Lower lobe of right lung (tissue), 2 donors: ENCODE data around the gene PTPRN2. TPM values are rescaled to one million over a fixed set of nuclear protein-coding genes. Genes with fewer than 3 reads are reported as not detected.

ENCODE experiments used
- ATAC-seq, 2 donors: fragments of 200-7000 bp; cut with Tn5 transposase; one replicate each; pipeline ENCODE4 v1.9.1; 2020 to 2022; ENCODE audit warnings: mild to moderate bottlenecking in 2 of 2, moderate library complexity in 2 of 2
- DNase-seq: peaks from one replicate; pipeline ENCODE4 v3.0.0-alpha.2; 2020
- H3K27ac ChIP-seq: fragments of 200-600 bp; one replicate; pipeline ENCODE4 v1.8.0; 2022
- H3K27me3 ChIP-seq: fragments of 200-600 bp; one replicate; pipeline ENCODE4 v1.8.0; 2022; ENCODE audit warnings: low read depth
- H3K36me3 ChIP-seq: fragments of 200-600 bp; one replicate; pipeline ENCODE4 v1.8.0; 2022; ENCODE audit warnings: mild to moderate bottlenecking
- H3K4me1 ChIP-seq: fragments of 200-600 bp; one replicate; pipeline ENCODE4 v1.8.0; 2022
- H3K4me3 ChIP-seq: fragments of 200-600 bp; one replicate; pipeline ENCODE4 v1.8.0; 2022; ENCODE audit warnings: mild to moderate bottlenecking
- H3K9me3 ChIP-seq: fragments of 200-600 bp; one replicate; pipeline ENCODE4 v1.8.0; 2022
- CTCF ChIP-seq: fragments of 200-600 bp; IDR thresholded peaks from one replicate; pipeline ENCODE4 v1.8.0; 2022; ENCODE audit warnings: antibody characterized with exemption, mild to moderate bottlenecking
- intact Hi-C: fragments of 100-400 bp; cut with DNase I; formaldehyde crosslinking; loops from one replicate; pipeline ENCODE4 v1.11.0; 2022
- total RNA-seq: library from RNA; stranded (reverse); fragmentation: NEBNext Ultra II Directional; extraction: Animal tissue kit (Norgen Biotek cat#: 25700); gene quantifications from one replicate; pipeline ENCODE4 v1.2.1, GENCODE V29; 2021
- donor health status: DM: no; HTN: yes; CAD: no; lungs with severe emphysema.

PTPRN2 gene
- total RNA-seq, 1 donor from 2014 or later = 6.8 TPM

GRCh38 chr7:158026636-158027265 lies 560.9 kb downstream of the PTPRN2 start:
- ATAC-seq = no peak
- no peaks in the 10 kb centered on the region for H3K4me1 ChIP-seq
- H3K36me3 ChIP-seq = no peaks in the 10 kb centered on the region
- H3K27ac ChIP-seq = no peak overlapping the region
- H3K4me3 ChIP-seq = no peak overlapping the region
- H3K9me3 ChIP-seq = no peaks in the 10 kb centered on the region
- no peak for TF ChIP-seq CTCF
- no peaks in the 10 kb centered on the region for H3K27me3 ChIP-seq
- intact Hi-C loops = no loop called here
- DNase-seq = no peak

- no peak for TF ChIP-seq CTCF
- Histone ChIP-seq H3K36me3 (no peaks in the 10 kb centered on the region), H3K27ac (no peak overlapping the region), H3K4me1 (no peaks in the 10 kb centered on the region), H3K9me3 (no peaks in the 10 kb centered on the region), H3K27me3 (no peaks in the 10 kb centered on the region), H3K4me3 (no peak overlapping the region)
- no peak for ATAC-seq
- intact Hi-C loops = no loop called here
- DNase-seq = no peak
Measured at GRCh38 chr7:158025686-158026600, 561.7 kb downstream of the PTPRN2 start.

- Histone ChIP-seq H3K4me1 (no peaks in the 10 kb centered on the region), H3K9me3 (no peaks in the 10 kb centered on the region), H3K27ac (no peak overlapping the region), H3K36me3 (no peaks in the 10 kb centered on the region), H3K27me3 (no peaks in the 10 kb centered on the region), H3K4me3 (no peak overlapping the region)
- DNase-seq = no peak
- TF ChIP-seq CTCF = no peak
- intact Hi-C loops = no loop called here
- ATAC-seq = no peak
Measured at GRCh38 chr7:158024881-158025280, 562.7 kb downstream of the PTPRN2 start.

- no peaks in the 10 kb centered on the region for H3K27me3 ChIP-seq
- no peak for TF ChIP-seq CTCF
- no peak overlapping the region for H3K27ac ChIP-seq
- no peak overlapping the region for H3K4me3 ChIP-seq
- intact Hi-C loops = no loop called here
- DNase-seq (no peak), ATAC-seq (no peak)
- no peaks in the 10 kb centered on the region for H3K9me3 ChIP-seq
- H3K36me3 ChIP-seq = no peaks in the 10 kb centered on the region
- no peaks in the 10 kb centered on the region for H3K4me1 ChIP-seq
Measured at GRCh38 chr7:158024351-158024715, 563.3 kb downstream of the PTPRN2 start.

- Histone ChIP-seq H3K27ac (no peak overlapping the region), H3K27me3 (no peaks in the 10 kb centered on the region), H3K36me3 (no peaks in the 10 kb centered on the region), H3K9me3 (no peaks in the 10 kb centered on the region), H3K4me1 (no peaks in the 10 kb centered on the region), H3K4me3 (no peak overlapping the region)
- no peak for TF ChIP-seq CTCF
- ATAC-seq (no peak), DNase-seq (no peak)
- intact Hi-C loops = no loop called here
Measured at GRCh38 chr7:158023681-158024350, 563.8 kb downstream of the PTPRN2 start.
